ENCODE measurements around the gene GFAP.

Gene GFAP

DNA sequence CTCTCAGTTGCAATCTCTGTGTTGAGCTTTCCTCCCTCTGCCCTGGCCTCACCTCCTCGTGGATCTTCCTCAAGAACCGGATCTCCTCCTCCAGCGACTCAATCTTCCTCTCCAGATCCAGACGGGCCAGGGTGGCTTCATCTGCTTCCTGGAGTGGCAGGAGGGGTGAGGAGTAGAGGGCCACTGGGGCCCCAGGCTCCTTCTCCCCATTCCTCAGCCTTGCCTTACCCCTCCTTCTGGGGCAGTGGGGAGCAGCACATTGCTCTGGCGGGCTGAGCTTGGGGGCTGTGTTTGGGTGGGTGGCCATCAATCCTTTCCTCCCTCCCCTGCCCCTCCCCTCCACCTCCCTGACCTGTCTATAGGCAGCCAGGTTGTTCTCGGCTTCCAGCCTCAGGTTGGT, 1.6 kb downstream of the GFAP start:
- FAIRE-seq: no peak

DNA sequence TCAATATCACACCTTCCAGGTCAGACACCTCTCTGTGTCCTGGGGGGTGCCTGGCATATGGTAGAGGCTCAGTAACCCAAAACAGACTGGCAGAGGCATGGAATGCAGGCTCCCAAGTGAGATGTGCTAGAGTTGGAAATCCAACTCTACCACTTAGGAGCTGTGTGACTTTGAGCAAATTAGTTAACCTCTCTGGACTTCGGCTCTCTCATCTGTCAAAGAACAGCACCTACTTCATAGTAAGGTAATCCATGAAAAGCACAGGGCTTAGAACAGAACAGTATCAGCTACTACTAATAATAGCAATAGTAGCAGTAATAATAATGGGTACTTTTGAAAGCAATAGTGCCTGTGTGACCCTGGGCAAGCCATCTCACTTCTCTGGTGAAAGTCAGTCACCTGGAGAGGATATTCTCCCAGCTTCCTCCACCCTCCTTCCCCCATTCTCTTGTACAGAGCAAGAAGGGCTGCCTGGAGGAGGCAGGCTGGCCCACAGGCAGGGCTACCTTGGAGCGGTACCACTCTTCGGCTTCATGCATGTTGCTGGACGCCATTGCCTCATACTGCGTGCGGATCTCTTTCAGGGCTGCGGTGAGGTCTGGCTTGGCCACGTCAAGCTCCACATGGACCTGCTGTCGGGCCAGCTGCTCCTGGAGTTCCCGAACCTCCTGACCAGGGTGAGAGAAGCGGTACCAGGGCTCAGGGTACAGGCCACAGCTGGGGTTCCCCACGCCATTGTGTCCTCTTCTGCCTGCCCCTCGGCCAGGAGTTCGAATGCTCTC, 2.3 kb downstream of the GFAP start:
- no peak for FAIRE-seq

- FAIRE-seq: no peak
Measured at GRCh38 chr17:44911133-44912001, 3.9 kb downstream of the GFAP start.

GRCh38 chr17:44910231-44911106, 4.8 kb downstream of the GFAP start:
- no peak for FAIRE-seq

GRCh38 chr17:44909681-44910144, 5.6 kb downstream of the GFAP start:
- FAIRE-seq: no peak

- FAIRE-seq: no peak
Measured at GRCh38 chr17:44908761-44909326, 6.5 kb downstream of the GFAP start.

DNA sequence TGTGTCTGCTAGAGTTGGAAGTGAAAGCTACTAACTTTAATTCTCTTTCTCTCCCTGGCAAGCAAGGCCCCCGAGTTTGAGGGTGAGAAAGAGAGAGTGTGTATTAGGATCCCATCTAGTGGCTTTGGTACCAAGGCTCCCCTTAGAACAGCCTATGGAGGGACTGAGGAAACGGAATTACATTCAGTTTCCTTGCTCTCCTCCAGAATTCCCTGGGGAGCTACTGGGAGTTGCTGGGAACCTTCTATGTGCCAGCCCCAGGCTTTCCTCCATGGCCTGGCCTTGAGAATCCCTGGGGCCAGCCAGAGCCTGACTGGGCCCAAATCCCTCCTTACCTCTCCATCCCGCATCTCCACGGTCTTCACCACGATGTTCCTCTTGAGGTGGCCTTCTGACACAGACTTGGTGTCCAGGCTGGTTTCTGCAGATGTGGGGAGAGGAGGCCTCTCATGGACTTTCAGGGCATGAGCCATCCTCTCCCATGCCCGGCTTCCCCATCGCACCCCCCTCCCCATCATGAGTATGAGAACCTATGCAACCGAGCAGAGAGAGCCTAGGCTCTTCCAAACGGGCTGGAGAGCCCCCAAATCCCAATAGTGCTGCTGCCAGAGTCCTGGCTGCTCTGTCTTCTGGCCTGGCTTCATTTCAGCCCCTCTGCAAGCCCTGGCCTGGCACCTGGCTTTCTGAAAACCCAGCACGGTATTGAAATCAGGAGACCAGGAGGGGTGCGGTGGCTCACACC, 7.4 kb downstream of the GFAP start:
- no peak for FAIRE-seq

DNA sequence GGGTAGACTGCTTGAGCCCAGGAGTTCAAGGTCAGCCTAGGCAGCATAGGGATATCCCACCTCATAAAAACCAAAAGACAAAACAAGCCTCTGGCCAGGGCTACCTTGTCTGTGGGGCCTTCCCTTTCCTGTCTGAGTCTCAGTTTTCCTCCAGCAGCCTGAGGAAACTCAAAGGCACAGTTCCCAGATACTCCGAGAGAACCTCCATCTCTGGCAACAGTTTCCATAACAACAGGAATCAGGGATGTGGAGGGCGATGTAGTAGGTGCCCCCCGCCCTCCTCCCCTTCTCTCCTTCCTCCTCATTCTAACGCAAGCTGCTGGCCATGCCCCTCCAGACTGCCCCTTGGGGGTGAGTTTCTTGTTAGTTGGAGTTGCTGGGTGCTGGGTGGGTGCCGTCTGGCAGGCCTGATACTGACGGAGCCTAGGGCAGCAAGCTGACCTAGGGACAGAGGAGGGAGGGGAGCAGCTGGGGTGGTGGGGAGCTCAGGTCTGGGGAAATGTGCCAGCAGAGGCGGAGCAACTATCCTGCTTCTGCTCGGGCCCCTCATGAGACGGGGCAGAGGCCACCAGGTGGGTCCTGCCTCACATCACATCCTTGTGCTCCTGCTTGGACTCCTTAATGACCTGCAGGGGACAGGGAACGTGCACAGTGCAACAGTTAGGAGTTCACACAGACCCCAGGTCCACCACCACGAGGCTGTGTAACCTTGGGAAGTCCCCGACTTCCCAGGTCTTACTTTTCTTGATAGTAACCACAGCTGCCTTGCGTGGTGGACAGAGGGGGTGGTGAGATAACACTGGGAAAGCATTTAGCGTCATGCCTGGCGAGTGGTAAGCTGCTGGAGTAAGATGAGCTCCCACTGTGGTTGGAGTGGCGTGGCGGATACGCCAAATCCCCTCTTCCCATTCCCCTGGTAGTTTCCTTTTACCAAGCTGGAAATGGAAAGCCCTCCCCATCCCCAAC, 8.3 kb downstream of the GFAP start:
- FAIRE-seq: no peak

- FAIRE-seq: no peak
Measured at GRCh38 chr17:44906010-44906646, 9.2 kb downstream of the GFAP start.

GRCh38 chr17:44905006-44906000, 10.0 kb downstream of the GFAP start:
- FAIRE-seq: no peak

DNA sequence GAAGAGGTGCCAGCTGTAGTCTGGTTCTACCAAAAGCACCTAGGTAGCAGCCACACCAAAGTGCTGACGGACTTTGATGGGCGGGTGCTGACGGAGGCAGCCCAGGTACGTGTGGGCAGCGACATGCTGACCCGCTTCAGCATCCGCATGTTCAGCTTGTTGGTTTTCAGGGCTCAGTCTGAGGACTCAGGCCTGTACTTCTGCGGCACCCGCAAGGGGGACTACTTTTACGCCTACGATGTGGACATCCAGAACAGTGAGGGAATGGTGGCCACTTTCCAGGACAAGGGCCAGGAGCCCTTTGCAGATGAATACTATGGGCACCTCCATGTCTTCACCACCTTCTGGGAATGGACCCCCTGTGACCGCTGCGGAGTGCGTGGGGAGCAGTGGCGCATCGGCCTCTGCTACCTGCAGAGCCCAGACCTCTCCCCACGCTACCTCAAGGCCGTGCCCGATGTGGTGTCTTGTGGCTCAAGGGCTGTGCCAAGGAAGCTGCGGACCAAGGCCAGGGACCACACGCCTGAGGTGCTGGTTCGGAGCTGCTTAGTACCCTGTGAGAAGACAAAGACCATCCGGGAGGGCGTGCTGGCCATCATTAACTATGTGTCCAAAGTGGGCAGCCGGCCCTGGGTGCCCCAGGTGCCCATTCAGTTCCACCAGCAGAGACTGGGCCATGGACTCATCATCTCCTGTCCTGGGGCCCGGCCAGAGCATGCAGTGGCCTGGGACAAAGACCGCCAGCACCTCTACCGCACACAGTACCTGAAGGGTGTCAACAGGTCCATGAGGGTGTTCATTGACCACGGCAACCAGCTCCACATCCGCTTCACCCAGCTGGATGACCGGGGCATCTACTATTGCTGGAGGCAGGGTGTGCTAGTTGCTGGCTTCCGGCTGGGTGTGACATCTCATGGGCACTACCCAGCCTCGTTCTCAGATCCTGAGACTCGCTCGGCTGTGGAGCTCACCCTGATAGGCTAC, 11.0 kb downstream of the GFAP start:
- FAIRE-seq: no peak

- no peak for FAIRE-seq
Measured at GRCh38 chr17:44903012-44903685, 12.2 kb downstream of the GFAP start.

GRCh38 chr17:44902135-44902760, 13.1 kb downstream of the GFAP start:
- FAIRE-seq: no peak

- no peak for FAIRE-seq
Measured at GRCh38 chr17:44901411-44901921, 13.8 kb downstream of the GFAP start.

- no peak for FAIRE-seq
Measured at GRCh38 chr17:44900894-44901293, 14.4 kb downstream of the GFAP start.

All from endometrium (tissue), 2 donors.